Measurements from ENCODE around the gene ACTL8. TPM values are rescaled to one million over a fixed set of nuclear protein-coding genes. Genes with fewer than 3 reads are reported as not detected.

Gene ACTL8
- total and polyA plus RNA-seq, 2 experiments from 2014 or later, result 0.34 TPM; not detected in 1

- no peaks in the 10 kb centered on the region for H3K9me3 ChIP-seq (ENCODE audit: low read depth)
- 83% methylated on average over 24 of the region's 25 CpGs for WGBS (ENCODE audit: low lambda C conversion rate, missing lambda C conversion rate)
- H3K79me2 ChIP-seq, result no peaks in the 10 kb centered on the region
- no peak for DNase-seq (ENCODE audit: low spot score)
- H3K36me3 ChIP-seq (replicated peaks; ENCODE audit: insufficient read depth, low read depth), result no peaks in the 10 kb centered on the region
- H3K4me1 ChIP-seq (ENCODE audit: insufficient read depth), result no peaks in the 10 kb centered on the region
- no peak overlapping the region for H3K4me2 ChIP-seq
- no peak overlapping the region for H3K4me3 ChIP-seq
- H3K27ac ChIP-seq, result no peak overlapping the region
- no peaks in the 10 kb centered on the region for H3K9me2 ChIP-seq (replicated peaks; ENCODE audit: insufficient read depth)
- no peaks in the 10 kb centered on the region for H4K20me1 ChIP-seq (ENCODE audit: insufficient read depth, poor library complexity, severe bottlenecking)
- no peaks in the 10 kb centered on the region for H3K27me3 ChIP-seq
- TF ChIP-seq EZH2phosphoT487 (IDR thresholded peaks at IDR 0.05; ENCODE audit: low read depth, severe bottlenecking, unreplicated experiment), result no peak
- no peak for TF ChIP-seq EZH2 (IDR thresholded peaks at IDR 0.05; ENCODE audit: borderline replicate concordance)
- no peak for TF ChIP-seq CTCF (IDR thresholded peaks at IDR 0.05; ENCODE audit: poor library complexity)
- H2AFZ ChIP-seq, result no peak overlapping the region
Observed at GRCh38 chr1:17717594-17718535, 37.3 kb upstream of the ACTL8 start.

DNA sequence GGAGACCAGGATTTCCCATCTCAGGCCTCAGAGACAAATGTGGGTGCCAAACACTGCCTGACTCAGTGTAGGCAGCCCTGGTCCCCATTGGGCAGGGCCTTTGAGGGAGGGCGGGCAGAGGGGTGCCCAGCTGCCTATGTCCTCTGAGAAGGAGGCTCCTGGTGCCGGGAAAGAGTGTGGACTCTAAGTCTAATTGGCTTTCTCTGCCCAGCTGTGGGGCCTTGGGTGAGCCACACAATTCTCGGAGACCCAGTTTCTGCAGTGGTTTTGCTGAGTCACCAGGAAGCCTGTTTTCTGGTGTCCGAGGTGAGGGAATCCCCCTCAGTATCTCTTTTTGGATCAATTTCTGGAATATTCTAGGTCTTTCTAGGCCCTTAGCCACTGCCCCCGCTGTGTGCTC, 35.3 kb upstream of the ACTL8 start:
- Histone ChIP-seq H3K4me3 (no peak overlapping the region), H3K79me2 (no peaks in the 10 kb centered on the region), H3K4me1 (ENCODE audit: insufficient read depth) (no peaks in the 10 kb centered on the region), H3K36me3 (replicated peaks; ENCODE audit: insufficient read depth, low read depth) (no peaks in the 10 kb centered on the region), H3K9me2 (replicated peaks; ENCODE audit: insufficient read depth) (no peaks in the 10 kb centered on the region), H3K9me3 (ENCODE audit: low read depth) (no peaks in the 10 kb centered on the region), H3K4me2 (no peak overlapping the region), H4K20me1 (ENCODE audit: insufficient read depth, poor library complexity, severe bottlenecking) (no peaks in the 10 kb centered on the region), H2AFZ (no peak overlapping the region), H3K27me3 (no peaks in the 10 kb centered on the region), H3K27ac (no peak overlapping the region)
- 86% methylated on average over 5 of the region's 5 CpGs for WGBS (ENCODE audit: low lambda C conversion rate, missing lambda C conversion rate)
- DNase-seq (ENCODE audit: low spot score), result no peak
- TF ChIP-seq CTCF (IDR thresholded peaks at IDR 0.05; ENCODE audit: poor library complexity) (no peak), EZH2phosphoT487 (IDR thresholded peaks at IDR 0.05; ENCODE audit: low read depth, severe bottlenecking, unreplicated experiment) (no peak), EZH2 (IDR thresholded peaks at IDR 0.05; ENCODE audit: borderline replicate concordance) (no peak)

DNA sequence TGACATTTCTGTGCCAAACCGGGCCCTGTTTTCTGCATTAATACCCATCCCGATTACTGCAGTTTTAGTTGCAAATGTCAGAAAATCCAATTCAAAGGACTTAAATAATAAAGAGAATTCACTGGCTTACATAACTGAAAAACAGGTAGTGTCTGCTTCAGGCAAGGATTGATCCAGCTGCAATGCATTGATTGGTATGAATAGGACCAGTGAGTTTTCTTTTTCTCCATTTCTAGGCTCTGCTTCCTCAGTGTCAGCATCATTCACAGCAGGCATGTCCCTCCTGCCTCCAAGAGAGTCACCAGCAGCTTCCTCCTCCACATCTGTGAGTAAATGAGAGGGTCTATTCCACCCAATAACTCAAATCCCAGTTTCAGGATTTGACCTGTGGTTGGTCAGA, 33.7 kb upstream of the ACTL8 start:
- Histone ChIP-seq H2AFZ (no peak overlapping the region), H3K79me2 (no peaks in the 10 kb centered on the region), H3K27ac (no peak overlapping the region), H3K4me3 (no peak overlapping the region), H3K36me3 (replicated peaks; ENCODE audit: insufficient read depth, low read depth) (no peaks in the 10 kb centered on the region), H3K27me3 (no peaks in the 10 kb centered on the region), H3K4me1 (ENCODE audit: insufficient read depth) (no peaks in the 10 kb centered on the region), H4K20me1 (ENCODE audit: insufficient read depth, poor library complexity, severe bottlenecking) (no peaks in the 10 kb centered on the region), H3K9me3 (ENCODE audit: low read depth) (no peaks in the 10 kb centered on the region), H3K9me2 (replicated peaks; ENCODE audit: insufficient read depth) (no peaks in the 10 kb centered on the region), H3K4me2 (no peak overlapping the region)
- TF ChIP-seq CTCF (IDR thresholded peaks at IDR 0.05; ENCODE audit: poor library complexity) (no peak), EZH2phosphoT487 (IDR thresholded peaks at IDR 0.05; ENCODE audit: low read depth, severe bottlenecking, unreplicated experiment) (no peak), EZH2 (IDR thresholded peaks at IDR 0.05; ENCODE audit: borderline replicate concordance) (no peak)
- DNase-seq (ENCODE audit: low spot score), result no peak
- WGBS (ENCODE audit: low lambda C conversion rate, missing lambda C conversion rate), result 98% methylated on average over 2 of the region's 2 CpGs
